Right cardiac atrium (tissue), 5 donors: ENCODE results near the gene MPRIP. TPM values are rescaled to one million over a fixed set of nuclear protein-coding genes. Genes with fewer than 3 reads are reported as not detected.
A peak's percentile ranks its signal among the peaks of the same experiment; 100 is the strongest.

Experiments used
- ATAC-seq, 2 donors: fragments of 200-7000 bp; cut with Tn5 transposase; one replicate each; pipeline versions ENCODE4 v1.8.0 to v1.9.1; 2020; ENCODE audit warnings: moderate library complexity in 2 of 2, mild to moderate bottlenecking in 1 of 2
- DNase-seq, 3 donors: peaks; one replicate each; pipeline ENCODE4 v3.0.0-alpha.2; 2020
- H3K27ac ChIP-seq: one replicate; pipeline ENCODE4 v1.5.1; 2013; ENCODE audit warnings: mild to moderate bottlenecking, low read length, control low read depth, moderate library complexity
- H3K27me3 ChIP-seq: one replicate; pipeline ENCODE4 v1.6.1; 2013; ENCODE audit not compliant: control insufficient read depth, insufficient read depth
- H3K4me1 ChIP-seq: one replicate; pipeline ENCODE4 v1.6.1; 2013; ENCODE audit warnings: low read length; ENCODE audit not compliant: control insufficient read depth, insufficient read depth
- H3K4me3 ChIP-seq: one replicate; pipeline ENCODE4 v1.5.1; 2013; ENCODE audit warnings: low read length, control low read depth
- H3K9me3 ChIP-seq: one replicate; pipeline ENCODE4 v1.6.1; 2013; ENCODE audit warnings: low read length; ENCODE audit not compliant: control insufficient read depth
- WGBS: extraction: QIAGEN DNeasy Blood & Tissue Kit; methylation state at CpG from one replicate; pipeline ENCODE4 v1.1.7; 2013; 5-methylcytosine and 5-hydroxymethylcytosine counted together
- intact Hi-C, 4 donors: fragments of 100-400 bp; cut with DNase I; formaldehyde crosslinking; loops; one replicate each; pipeline versions ENCODE4 v1.11.0 to v1.14.0; 2022 to 2023
- polyA plus RNA-seq: library from polyadenylated mRNA; stranded (reverse); fragments of 200-250 nt; gene quantifications from one replicate; pipeline ENCODE4 v1.2.3, GENCODE V29; 2013
- total RNA-seq, 4 donors: library from RNA; stranded (reverse); fragmentation: NEBNext Ultra II Directional; extraction: Animal tissue kit (Norgen Biotek cat#: 25700); gene quantifications; one replicate each; pipeline ENCODE4 v1.2.1, GENCODE V29; 2021
- donor health status: healthy with polysubstance abuse.
- donor health status: DM: no; HTN: yes; CAD: no.
- donor health status: DM: no; HTN: no; CAD: no.
- donor health status: DM: no; HTN: yes; CAD: no; lungs with severe emphysema.
- donor health status: DM: yes; HTN: yes; CAD: no.

MPRIP gene
- total and polyA plus RNA-seq, 5 donors = 228 to 331 (median 312) TPM

DNA sequence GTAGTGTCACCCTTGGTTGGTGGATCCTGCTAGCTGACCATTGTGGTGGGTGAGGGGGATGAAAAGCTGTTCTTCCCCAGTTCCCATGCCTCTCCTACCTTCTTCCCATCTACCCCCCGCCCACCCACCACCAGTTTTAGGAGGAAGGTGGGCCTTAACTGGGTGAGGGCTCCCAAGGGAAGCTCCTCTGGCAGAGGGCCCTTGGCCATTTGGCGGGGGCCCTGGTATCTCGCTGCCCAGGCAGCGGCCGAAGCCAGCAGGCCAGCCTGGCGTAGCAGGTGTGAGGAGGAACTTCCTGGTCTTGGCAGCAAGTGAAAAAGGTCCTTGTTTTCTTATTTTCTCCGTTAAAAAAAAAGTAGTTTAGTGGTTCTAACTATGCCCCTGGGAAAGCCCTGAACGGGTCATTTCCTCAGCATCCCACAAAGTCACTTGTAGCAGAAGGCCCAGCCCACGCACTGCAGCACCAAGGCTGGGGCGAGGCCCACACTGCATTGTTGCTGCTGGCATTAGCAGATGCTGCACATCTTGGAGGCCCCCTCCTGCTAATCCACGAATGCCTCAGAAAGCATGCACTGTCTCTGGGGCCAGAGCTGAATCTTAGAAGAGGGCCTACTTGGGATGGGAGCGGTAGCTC lies 72.5 kb downstream of the MPRIP start:
- intact Hi-C loops = loop anchor here in 1 of 4 donors (10.0 kb wide), 1 partner anchor 70 kb away; the partner anchor contains the start of gene MPRIP
- Histone ChIP-seq H3K4me3 (no peak overlapping the region), H3K27ac (no peak overlapping the region), H3K27me3 (no peaks in the 10 kb centered on the region), H3K9me3 (no peaks in the 10 kb centered on the region), H3K4me1 (peaks cover 58% of the 10 kb centered on the region)
- 33% methylated on average over 12 of the region's 12 CpGs for WGBS
- ATAC-seq (peak in 1 of 2 donors; percentile 25), DNase-seq (peak in 2 of 3 donors; percentile 61 to 71)

DNA sequence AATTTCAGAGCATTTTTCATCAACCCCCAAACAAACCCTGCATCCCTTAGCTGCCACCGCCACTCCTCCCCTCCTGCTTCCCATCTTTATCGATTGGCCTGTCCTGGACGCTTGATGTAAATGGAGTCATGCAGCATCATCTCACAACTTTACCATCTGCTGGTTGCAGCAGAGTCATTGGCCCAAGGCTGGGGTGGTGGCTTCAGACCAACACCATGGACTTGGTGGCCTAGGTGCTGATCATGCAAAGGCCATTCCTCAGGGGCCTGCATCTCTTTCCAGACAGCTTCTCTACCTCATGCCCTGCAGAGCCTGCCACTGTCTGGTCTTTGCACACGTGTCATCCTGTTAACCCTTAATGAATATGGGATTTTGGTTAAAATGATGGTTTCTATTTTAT lies 73.4 kb downstream of the MPRIP start:
- intact Hi-C loops = loop anchor here in 1 of 4 donors (10.0 kb wide), 1 partner anchor 71 kb away; the partner anchor contains the start of gene MPRIP
- ATAC-seq (no peak), DNase-seq (peak in 2 of 3 donors; percentile 13 to 51)
- whole genome bisulfite sequencing = 80% methylated on average over 4 of the region's 4 CpGs
- H3K9me3 ChIP-seq = no peaks in the 10 kb centered on the region
- H3K4me3 ChIP-seq = no peak overlapping the region
- no peak overlapping the region for H3K27ac ChIP-seq
- peaks cover 64% of the 10 kb centered on the region for H3K4me1 ChIP-seq
- no peaks in the 10 kb centered on the region for H3K27me3 ChIP-seq

DNA sequence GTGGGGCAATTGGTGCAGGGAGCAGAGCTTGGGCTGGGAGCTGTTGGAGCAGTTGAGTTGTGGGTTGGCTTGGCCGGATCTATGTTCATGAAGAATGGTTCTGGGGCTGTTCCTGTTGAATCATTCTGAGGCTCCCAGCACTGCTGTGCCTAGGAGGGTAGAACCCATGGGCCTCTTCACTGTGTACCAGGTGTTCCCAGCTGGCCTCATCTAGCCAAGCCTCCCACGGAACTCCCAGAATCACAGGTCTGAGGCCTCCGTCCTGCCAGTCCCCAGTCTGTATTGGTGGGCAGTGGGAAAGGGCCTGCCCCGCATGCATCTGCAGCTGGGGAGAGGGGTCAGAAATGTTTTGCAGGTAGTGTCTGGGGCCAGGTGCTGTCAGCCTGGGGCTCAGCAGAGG lies 74.1 kb downstream of the MPRIP start:
- 86% methylated on average over 4 of the region's 4 CpGs for WGBS
- intact Hi-C loops = loop anchor here in 1 of 4 donors (10.0 kb wide), 1 partner anchor 72 kb away; the partner anchor contains the start of gene MPRIP
- no peak overlapping the region for H3K4me3 ChIP-seq
- H3K27me3 ChIP-seq = no peaks in the 10 kb centered on the region
- H3K27ac ChIP-seq = no peak overlapping the region
- no peaks in the 10 kb centered on the region for H3K9me3 ChIP-seq
- peaks cover 63% of the 10 kb centered on the region for H3K4me1 ChIP-seq
- DNase-seq = peak in 1 of 3 donors; percentile 41
- no peak for ATAC-seq

DNA sequence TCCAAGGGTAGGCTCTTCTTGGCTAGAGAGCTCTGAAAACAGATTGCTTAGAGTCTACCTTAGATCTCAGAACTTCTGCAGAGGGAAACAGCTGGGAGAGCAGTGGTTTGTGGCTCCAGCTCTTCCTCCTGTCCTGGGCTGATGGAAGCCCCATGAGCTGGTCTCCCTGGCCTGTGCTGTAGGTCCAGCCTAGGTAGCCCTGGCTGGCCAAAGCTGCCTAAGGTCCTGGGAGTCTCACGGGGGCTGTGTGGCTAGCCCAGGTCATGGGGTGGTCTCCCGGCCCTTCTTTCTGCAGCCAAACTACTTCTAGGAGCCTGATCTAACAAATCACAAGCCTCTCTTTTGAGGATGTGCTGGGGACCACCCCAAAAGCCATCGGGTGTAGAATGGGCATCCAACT lies 75.7 kb downstream of the MPRIP start:
- H3K27ac ChIP-seq = no peak overlapping the region

DNA sequence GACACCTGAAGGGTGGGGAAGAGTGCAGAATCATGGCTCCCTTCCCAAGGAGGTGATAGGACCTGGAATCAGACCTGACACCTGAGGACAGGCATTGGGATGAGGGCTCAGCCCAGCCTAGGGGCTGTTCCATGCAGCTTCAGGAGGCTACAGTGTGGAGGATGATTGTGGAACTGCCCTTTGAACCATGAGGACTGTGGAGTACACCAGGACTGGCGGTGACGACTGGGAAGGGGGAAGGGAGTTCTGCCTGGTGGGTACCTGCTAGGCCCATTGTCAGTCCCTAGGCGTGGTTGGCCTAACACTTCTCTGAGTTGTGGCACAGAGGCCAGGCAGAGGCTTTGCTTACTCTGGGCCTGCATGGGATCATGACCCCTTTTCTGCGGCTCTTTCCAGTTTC lies 76.1 kb downstream of the MPRIP start:
- intact Hi-C loops = loop anchor here in 1 of 4 donors (10.0 kb wide), 1 partner anchor 74 kb away; the partner anchor contains the start of gene MPRIP
- 77% methylated on average over 4 of the region's 4 CpGs for WGBS
- DNase-seq (peak in 2 of 3 donors; percentile 23 to 40), ATAC-seq (no peak)
- Histone ChIP-seq H3K4me3 (no peak overlapping the region), H3K27me3 (no peaks in the 10 kb centered on the region), H3K4me1 (peaks cover 50% of the 10 kb centered on the region), H3K27ac (no peak overlapping the region), H3K9me3 (no peaks in the 10 kb centered on the region)

More for the DNA sequence above, 75.7 kb downstream of the MPRIP start:
- Histone ChIP-seq H3K27me3 (no peaks in the 10 kb centered on the region), H3K4me3 (no peak overlapping the region), H3K9me3 (no peaks in the 10 kb centered on the region), H3K4me1 (peaks cover 50% of the 10 kb centered on the region)
- 88% methylated on average over 3 of the region's 3 CpGs for WGBS
- DNase-seq (peak in 1 of 3 donors; percentile 10), ATAC-seq (no peak)
- intact Hi-C loops = loop anchor here in 1 of 4 donors (10.0 kb wide), 1 partner anchor 73 kb away; the partner anchor contains the start of gene MPRIP

DNA sequence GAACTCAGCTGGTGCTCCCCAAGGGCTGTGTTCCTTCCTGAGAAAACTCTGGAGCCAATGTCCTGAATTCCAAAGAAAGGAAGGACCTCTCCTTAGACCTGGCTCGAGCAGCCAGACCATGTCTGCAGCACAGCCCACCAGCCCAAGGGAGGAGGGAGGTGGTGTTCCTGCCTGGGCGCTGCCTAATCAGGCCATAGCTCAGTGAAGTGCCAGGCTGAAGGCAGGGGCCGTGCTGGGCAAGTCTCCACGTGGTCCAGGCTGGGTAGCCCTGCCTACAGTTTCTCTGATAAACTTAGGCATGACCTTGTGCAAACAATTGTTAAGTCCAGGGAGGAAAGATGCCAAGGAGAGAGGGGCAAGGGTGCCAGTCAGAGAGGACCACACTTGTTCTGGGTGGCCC lies 76.8 kb downstream of the MPRIP start:
- 30% methylated on average over 4 of the region's 4 CpGs for WGBS
- DNase-seq (peak in 2 of 3 donors; percentile 72 to 74), ATAC-seq (peak; percentile 72 to 80)
- H3K27ac ChIP-seq = peak overlapping the region; percentile 37
- no peaks in the 10 kb centered on the region for H3K9me3 ChIP-seq
- H3K4me1 ChIP-seq = peaks cover 50% of the 10 kb centered on the region
- no peak overlapping the region for H3K4me3 ChIP-seq
- H3K27me3 ChIP-seq = no peaks in the 10 kb centered on the region
- intact Hi-C loops = loop anchor here in 1 of 4 donors (10.0 kb wide), 1 partner anchor 74 kb away; the partner anchor contains the start of gene MPRIP

DNA sequence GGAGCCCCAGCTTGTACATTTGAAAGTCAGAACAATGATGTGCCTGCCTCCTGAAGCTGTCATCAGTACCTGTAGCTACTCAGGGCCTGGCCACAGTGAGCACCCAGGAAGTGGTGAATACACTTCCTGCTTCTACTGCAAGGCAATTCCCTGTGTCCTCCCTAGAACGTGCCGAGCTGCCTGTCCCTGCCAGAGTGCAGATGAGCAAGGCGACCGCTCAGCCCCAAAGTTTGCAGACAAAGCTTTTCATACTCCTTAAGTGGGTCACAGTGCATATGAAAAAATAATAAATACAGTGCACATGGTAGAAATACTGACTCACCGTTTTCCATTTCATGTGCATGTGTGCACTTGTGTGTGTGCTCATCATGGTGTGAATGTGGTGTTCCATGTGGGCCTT lies 77.3 kb downstream of the MPRIP start:
- peak in 2 of 3 donors; percentile 50 to 61 for DNase-seq

DNA sequence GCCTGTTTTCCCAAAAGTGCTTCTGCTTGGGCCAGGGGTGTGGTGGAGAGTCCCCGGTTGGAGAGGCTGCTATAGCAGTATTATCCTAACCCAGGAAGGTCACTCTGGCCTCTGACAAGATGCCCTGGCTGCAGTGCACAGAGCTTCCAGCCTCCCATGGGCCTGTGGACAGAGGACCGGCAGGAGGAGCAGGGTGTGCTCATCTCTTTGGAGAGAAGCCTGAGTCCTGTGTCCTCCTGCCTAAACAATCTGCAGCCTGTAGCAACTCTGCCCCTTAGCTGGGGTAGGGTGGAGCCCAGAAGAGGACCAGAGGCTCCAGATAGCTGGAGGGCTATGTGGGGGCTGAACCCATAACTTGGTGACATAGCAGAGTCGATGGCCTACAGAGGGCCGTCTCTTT lies 78.0 kb downstream of the MPRIP start:
- intact Hi-C loops = no loop called here
- H3K9me3 ChIP-seq = no peaks in the 10 kb centered on the region
- peak in 2 of 3 donors; percentile 51 to 55 for DNase-seq
- ATAC-seq = peak; percentile 20 to 29
- H3K27ac ChIP-seq = peak overlapping the region; percentile 29
- peaks cover 46% of the 10 kb centered on the region for H3K4me1 ChIP-seq
- H3K4me3 ChIP-seq = no peak overlapping the region
- no peaks in the 10 kb centered on the region for H3K27me3 ChIP-seq
- WGBS = 32% methylated on average over 4 of the region's 4 CpGs

More for the DNA sequence above, 77.3 kb downstream of the MPRIP start:
- intact Hi-C loops = loop anchor here in 1 of 4 donors (10.0 kb wide), 1 partner anchor 75 kb away; the partner anchor contains the start of gene MPRIP
- Histone ChIP-seq H3K27me3 (no peaks in the 10 kb centered on the region), H3K4me1 (peaks cover 47% of the 10 kb centered on the region), H3K4me3 (no peak overlapping the region), H3K27ac (peak overlapping the region; percentile 37), H3K9me3 (no peaks in the 10 kb centered on the region)
- WGBS = 33% methylated on average over 5 of the region's 5 CpGs
- peak; percentile 22 to 31 for ATAC-seq

DNA sequence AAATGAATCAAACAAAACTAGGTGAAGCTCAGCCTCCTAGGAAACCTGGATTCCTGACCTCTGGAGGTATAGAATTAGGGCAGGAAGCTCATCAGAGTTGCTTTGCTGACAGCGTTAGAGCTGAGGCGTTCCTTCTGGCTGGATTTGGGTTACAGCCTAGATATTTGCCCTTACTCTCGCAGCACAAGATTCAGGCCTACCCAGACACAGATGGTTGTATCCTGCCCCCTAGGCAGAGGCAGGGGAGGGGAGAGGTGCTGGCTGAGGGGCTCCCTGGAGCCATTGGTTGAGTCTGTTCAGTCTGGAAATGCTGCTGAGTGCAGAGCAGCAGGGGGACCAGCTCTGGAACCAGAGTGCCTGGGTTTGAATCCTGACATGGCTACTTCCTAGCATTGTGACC lies 78.4 kb downstream of the MPRIP start:
- Histone ChIP-seq H3K9me3 (no peaks in the 10 kb centered on the region), H3K27me3 (no peaks in the 10 kb centered on the region), H3K4me1 (peaks cover 45% of the 10 kb centered on the region), H3K4me3 (no peak overlapping the region), H3K27ac (peak overlapping the region; percentile 29)
- DNase-seq (peak in 2 of 3 donors; percentile 22 to 36), ATAC-seq (peak; percentile 15 to 41)
- 25% methylated on average over 3 of the region's 3 CpGs for WGBS
- intact Hi-C loops = no loop called here

DNA sequence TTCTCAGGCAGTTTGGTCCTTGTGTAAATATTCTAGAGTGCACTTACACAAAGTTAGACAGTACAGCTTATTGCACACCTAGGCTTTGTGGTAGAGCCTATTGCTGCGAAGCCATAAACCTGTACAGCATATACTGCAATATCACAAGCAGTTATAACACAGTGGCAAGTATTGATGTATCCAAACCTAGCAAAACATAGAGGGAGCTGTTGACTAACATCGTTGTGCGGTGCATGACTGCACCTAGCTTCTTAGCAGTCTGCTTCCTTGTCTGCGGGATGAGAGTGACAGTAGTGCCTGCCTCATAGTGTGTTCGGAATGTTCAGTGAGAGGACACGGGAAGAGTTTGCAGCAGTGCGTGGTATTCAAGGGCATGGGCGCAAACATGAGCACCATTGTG lies 78.9 kb downstream of the MPRIP start:
- Histone ChIP-seq H3K27me3 (no peaks in the 10 kb centered on the region), H3K9me3 (no peaks in the 10 kb centered on the region), H3K27ac (no peak overlapping the region), H3K4me3 (no peak overlapping the region), H3K4me1 (peaks cover 44% of the 10 kb centered on the region)
- no peak for ATAC-seq
- DNase-seq = no peak
- intact Hi-C loops = no loop called here
- WGBS = 67% methylated on average over 8 of the region's 8 CpGs

DNA sequence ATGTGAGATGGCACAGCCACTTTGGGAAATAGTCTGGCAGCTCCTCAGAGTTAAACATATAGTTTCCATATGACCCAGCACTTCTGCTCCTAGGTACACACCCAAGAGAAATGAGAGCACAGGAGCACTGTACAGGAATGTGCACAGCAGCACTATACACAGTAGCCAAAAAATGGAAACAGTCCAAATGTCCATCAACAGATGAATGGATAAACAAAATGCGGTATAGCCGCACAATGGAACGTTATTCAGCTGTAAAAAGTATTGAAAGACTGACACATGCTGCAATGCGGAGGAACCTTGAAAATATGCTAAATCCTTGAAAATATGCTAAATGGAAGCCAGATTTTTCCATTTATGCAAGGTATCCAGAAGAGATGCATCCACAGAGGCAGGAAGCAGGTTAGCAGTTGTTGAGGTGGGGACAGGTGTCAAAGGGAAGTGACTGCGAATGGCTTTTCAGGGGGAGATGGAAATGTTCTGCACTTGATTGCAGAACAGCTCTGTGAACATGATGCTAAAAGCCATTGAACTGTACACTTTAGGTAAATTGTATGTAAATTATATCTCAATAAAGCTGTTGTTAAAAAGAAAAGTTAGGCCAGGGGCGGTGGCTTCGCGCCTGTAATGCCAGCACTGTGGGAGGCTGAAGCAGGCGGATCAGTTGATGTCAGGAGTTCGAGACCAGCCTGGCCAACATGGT lies 80.7 kb downstream of the MPRIP start:
- no peak for ATAC-seq
- Histone ChIP-seq H3K4me1 (peaks cover 35% of the 10 kb centered on the region), H3K9me3 (no peaks in the 10 kb centered on the region), H3K27ac (no peak overlapping the region), H3K4me3 (no peak overlapping the region), H3K27me3 (no peaks in the 10 kb centered on the region)
- WGBS = 90% methylated on average over 10 of the region's 10 CpGs
- peak in 1 of 3 donors; percentile 29 for DNase-seq
- intact Hi-C loops = no loop called here
